NOMO-1 (cell line): Measurements from ENCODE around the gene SESN3.
"Not testable (repeated sequence)": the region's sequence is repeated elsewhere in the genome, so short reads cannot be mapped to it uniquely, and the experiment has no call there.

Source experiments
- DNase-seq, 2 experiments: peaks; one replicate each; lab custom pipeline; 2025; ENCODE audit not compliant: unreplicated experiment in 2 of 2; lab: John Stamatoyannopoulos, UW

The SESN3 gene

DNA sequence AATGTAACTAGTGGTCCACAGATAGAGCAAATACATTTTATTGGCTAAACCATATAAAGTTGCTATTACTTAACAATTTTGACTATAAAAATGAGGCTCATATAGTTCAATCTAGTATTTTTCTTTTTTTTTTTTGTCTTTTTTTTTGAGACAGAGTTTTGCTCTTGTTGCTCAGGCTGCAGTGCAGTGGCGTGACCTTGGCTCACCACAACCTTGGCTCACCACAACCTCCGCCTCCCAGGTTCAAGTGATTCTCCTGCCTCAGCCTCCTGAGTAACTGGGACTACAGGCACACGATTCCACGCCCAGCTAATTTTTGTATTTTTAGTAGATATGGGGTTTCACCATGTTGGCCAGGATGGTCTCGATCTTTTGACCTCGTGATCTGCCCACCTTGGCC lies 3.9 kb downstream of the SESN3 start:
- not testable (repeated sequence) for DNase-seq

- DNase-seq, result no peak
These were observed 8.2 kb downstream of the SESN3 start for GRCh38 chr11:95222817-95223216.

DNA sequence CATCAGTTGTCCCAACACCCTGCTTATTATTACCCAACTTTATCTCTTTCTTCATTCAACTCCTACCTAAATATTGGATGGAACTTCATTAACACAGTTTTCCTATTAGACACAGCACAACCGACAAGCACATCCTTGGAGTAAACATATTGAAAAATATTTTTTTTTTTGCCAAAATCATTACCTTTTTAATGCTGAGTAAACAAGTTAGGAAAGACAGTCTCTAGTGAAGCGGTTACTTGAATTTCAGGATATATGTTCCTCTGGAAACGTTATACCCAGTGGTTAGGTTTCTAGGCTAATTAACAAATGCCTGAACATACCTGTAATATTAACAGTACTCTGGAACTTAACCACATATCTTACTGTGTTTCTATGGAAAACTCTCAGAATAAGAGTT lies 11.4 kb downstream of the SESN3 start:
- DNase-seq, result no peak

GRCh38 chr11:95218149-95218548 lies 12.9 kb downstream of the SESN3 start:
- no peak for DNase-seq

GRCh38 chr11:95212609-95213008 lies 18.4 kb downstream of the SESN3 start:
- DNase-seq, result no peak

DNA sequence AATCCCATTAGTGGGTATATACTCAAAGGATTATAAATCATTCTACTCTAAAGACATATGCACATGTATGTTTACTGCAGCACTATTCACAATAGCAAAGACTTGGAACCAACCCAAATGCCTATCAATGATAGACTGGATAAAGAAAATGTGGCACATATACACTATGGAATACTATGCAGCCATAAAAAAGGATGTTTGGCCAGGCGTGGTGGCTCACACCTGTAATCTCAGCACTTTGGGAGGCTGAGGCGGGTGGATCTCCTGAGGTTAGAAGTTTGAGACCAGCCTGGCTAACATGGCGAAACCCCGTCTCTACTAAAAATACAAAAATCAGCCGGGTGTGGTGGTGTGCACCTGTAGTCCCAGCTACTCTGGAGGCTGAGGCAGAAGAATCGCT lies 21.5 kb downstream of the SESN3 start:
- DNase-seq, result not testable (repeated sequence)

- DNase-seq, result no peak
These were observed 30.1 kb downstream of the SESN3 start for GRCh38 chr11:95200781-95201457.

DNA sequence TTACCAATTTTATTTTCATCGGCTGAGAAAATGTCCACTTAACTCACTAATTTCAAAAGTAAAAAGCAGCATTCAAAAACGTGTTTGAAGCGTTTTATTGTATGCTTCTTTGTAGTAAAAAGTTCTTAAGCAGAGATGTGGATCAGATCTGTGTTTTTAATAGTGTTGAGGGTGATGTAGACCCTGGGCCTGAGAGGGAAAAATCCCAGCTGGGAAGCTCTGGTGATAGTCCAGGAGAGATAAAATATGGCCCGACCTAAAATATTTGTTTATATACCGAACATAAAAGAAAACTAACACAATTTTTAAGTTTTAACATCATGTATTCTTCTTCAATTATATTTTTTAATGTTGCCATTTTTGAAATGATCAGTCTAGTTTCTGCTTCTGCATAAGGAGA lies 35.2 kb downstream of the SESN3 start:
- DNase-seq, result no peak

- no peak for DNase-seq
These were observed 37.5 kb downstream of the SESN3 start for GRCh38 chr11:95193541-95193940.

- DNase-seq, result no peak
These were observed 38.3 kb downstream of the SESN3 start for GRCh38 chr11:95192717-95193116.

DNA sequence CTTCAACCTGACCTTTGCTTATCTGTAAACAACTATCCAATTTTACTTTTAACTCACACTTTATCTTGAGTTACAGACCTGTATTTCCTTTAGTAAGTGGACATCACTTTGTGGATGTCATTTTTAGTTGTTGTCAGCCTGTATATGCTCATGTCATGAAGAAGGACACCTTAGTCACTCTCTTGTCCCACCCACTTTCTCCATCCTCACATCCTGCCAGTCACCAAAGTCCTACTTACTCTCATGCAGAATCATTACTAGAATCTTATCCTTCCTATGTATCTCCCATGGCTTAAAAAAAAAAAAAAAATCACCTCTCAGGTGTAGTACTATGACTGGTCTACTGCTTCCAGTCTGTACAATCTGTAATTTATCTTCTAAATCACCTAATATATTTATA lies 43.3 kb downstream of the SESN3 start:
- DNase-seq, result no peak

DNA sequence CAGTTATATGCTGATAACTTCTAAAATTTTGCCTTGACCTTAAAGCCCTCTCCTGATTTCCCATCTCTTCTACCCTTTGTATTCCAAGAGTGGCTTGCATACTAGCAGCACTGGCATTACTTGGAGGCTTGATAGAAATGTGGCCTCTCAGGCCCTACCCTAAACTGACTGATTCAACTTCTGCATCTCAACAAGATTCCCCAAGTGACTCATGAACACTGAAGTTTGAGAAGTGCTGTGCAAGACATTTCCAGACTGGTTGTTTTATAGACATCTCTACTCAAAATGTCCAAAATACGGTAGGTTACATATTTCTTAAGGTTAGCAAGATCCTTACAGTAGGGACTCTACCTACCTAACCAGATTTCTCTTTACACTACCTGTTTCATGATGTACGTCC lies 48.6 kb downstream of the SESN3 start:
- DNase-seq, result no peak

- DNase-seq, result no peak
These were observed 55.1 kb downstream of the SESN3 start for GRCh38 chr11:95175818-95176380.

DNA sequence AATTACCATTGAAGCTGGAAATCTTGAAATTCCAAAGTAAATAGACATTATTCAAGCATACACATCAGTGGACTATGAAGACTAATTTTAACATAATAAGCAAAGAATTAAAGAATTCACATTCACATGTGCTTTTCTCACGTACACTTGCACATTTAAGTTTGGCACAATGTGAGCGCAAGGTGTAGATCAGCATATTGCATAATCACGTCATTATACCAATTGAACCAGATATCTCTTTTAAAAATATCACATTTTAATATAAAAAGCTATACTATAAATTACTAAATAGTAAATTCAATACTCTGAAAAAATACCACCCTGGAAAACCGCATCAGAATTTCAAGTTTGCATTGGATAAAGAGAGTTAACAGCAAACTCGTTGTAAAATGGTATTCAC lies 60.7 kb downstream of the SESN3 start:
- DNase-seq, result no peak

DNA sequence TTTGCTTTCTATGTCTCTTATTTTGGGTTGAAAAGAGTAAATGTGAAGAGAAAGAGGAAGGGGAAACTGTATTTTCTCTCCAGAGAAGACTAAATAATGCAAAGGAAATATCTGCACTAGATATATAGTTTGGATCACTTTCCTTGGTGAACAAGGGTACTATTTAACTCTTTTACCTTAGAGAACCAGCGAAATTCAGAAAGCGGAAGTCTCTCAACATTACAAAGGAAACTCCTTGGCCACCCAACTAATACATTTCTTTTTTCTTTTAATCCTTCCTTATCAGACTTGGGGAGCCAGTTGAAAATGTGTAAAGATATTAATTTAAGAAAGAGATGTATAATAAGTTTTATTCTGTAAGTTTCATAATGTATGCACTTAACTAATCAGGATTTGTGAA lies 64.2 kb downstream of the SESN3 start:
- DNase-seq, result no peak

DNA sequence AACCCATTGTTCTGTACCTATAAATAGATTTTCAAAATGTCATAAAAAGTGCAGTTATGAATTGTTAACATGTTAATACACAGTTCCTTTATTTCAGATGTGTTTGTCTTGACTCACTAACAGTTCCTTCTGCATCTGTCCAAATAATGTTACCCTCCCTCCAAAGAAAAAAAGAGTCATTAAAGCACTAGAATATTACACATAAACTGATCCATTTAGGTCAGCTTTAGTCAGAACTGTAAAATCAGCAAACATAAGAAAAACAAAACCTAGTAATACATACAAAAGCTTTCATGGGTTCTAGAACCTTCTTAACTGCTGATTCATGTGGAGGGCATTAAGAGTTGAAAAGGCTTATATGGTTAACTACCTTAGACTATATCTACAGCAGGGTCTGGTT lies 65.4 kb downstream of the SESN3 start:
- DNase-seq, result no peak

DNA sequence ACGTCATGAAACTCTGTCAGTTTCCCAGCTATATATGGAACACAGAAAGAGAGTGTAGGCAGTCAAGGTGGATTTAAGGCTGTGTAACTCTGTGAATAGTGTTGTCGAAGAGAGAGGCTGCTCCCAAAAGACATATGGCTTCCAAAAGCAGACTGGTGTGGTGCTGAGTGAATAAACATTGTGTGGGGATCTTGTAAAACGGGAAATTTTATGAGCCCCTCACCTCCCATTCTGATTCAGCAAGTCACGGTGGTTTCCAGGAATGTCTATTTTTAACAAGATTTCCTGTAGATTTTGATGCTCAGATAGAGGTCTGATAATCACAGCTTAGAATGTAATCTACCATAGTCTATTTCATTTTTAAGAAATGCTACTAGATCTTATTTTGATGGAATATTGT lies 67.9 kb downstream of the SESN3 start:
- DNase-seq, result no peak

- DNase-seq, result no peak
These were observed 69.8 kb downstream of the SESN3 start for GRCh38 chr11:95161248-95161647.

GRCh38 chr11:95157824-95158223 lies 73.2 kb downstream of the SESN3 start:
- DNase-seq, result no peak

- no peak for DNase-seq
These were observed 74.0 kb downstream of the SESN3 start for GRCh38 chr11:95156916-95157541.

- DNase-seq, result no peak
These were observed 74.8 kb downstream of the SESN3 start for GRCh38 chr11:95156133-95156721.

DNA sequence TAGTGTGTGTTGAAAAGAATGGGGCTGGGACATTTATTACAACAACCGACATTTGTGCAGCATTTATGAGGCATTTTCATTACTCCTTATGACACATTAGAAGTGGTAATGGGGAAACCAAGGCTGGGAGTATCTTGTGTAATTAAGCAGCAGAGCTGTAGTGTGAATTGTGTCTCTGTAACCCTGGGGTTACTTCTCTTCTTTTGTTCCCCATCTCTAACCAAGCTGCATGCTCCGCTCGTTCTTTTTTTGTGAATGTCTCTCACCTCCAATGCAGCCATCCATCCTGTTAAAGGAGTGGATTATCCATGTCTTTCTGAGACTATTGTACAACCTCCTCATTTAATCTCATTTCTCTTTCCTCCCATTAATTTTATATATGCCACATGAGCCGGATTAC lies 75.6 kb downstream of the SESN3 start:
- no peak for DNase-seq
